Measurements from ENCODE around the gene HIRIP3.

HIRIP3 gene

GRCh38 chr16:29958756-29959155 is 36.7 kb downstream of the HIRIP3 start:
- DNase-seq, result no peak

- DNase-seq, result no peak
Measured at GRCh38 chr16:29951625-29952365, 43.6 kb downstream of the HIRIP3 start.

GRCh38 chr16:29950806-29951461 is 44.5 kb downstream of the HIRIP3 start:
- DNase-seq, result no peak

GRCh38 chr16:29947897-29948296 is 47.5 kb downstream of the HIRIP3 start:
- DNase-seq, result no peak

GRCh38 chr16:29943846-29944799 is 51.3 kb downstream of the HIRIP3 start:
- DNase-seq, result peak; percentile 86

Data from OCI-M1 (cell line).